Right hindlimb (tissue), 1 donor: ENCODE measurements around the gene REPS2.
A peak's percentile ranks its signal among the peaks of the same experiment; 100 is the strongest.

Experiments used
- DNase-seq: peaks from one replicate; pipeline ENCODE4 v3.0.0-alpha.2; 2018

Gene REPS2

DNA sequence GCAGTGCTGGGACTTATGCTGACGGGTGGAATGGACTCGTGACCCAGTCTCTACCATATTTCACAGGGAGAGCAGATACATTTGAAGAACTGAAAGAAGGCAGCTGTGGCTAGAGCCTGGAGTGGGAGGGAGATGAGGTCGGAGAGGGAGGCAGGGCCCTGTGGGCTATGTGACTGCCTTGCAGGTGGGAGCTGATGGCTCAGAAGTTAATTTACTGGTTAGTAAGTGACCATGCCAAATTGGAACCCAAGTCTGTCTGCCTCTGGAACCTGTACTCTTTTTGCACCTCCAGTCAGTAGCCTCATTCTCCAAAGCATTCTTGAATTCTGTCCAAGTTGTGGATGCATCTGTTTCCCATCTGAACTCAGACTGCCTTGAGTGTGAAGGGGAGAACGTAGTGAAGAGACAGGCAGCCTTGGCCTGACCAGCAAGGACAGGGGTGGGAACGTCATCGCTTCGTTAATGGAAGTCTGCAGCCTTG, 92.3 kb downstream of the REPS2 start:
- DNase-seq, result peak; percentile 74

DNA sequence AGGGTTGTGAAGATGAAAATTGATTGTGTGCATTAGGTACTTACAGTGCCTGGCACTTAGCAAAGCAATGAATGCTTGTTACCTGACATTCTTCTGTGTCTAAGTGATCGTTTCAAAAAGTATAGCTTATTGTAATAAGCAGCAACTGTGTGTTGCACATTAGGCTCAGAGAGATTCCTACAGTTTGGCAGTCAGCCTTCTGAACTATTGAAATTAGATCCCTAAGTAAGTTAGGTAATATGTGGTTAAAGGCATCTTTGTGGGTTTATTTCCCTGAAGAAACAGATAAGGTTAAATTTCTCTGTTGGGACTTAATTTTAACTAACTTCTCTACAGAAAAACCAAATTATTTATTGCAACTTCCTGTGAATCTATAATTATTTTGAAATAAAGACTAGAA, 93.4 kb downstream of the REPS2 start:
- no peak for DNase-seq

DNA sequence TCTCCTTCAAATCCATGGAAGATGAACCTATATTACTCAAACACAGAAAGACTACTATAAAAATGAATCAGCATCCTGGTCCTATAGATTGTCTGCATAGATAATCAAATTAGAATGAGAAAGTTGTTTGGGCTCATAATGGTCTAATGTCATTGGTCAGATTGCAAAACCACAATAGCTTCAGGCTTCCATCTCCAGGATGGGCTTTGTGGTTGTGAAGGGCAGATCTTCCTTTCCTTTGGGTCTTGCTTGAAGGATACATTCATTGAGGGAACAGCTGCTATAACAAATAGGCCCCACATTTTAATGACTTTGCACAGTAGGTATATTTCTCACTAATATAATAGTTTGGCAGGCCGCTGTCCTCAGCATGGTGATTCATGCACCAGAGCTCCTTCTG, 94.3 kb downstream of the REPS2 start:
- no peak for DNase-seq

DNA sequence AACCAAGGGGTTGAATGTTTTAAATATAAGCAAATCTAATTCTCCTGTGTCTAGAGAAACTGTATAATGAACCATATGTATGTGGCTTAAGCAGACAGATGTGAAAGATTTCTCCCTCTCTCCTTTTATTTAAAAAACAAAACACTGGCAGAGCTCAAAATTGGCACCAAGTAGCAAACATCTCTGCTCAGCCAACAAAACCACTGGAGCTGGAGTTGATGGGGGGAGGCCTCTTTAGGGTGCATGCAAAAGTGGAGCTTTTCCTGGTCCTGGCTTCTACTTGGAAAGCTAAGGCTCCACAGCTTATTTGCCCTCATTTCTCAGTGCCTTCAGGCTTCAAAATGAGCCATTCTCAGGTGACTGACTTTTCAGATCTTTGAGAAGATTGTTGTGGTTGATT, 95.6 kb downstream of the REPS2 start:
- peak; percentile 32 for DNase-seq

DNA sequence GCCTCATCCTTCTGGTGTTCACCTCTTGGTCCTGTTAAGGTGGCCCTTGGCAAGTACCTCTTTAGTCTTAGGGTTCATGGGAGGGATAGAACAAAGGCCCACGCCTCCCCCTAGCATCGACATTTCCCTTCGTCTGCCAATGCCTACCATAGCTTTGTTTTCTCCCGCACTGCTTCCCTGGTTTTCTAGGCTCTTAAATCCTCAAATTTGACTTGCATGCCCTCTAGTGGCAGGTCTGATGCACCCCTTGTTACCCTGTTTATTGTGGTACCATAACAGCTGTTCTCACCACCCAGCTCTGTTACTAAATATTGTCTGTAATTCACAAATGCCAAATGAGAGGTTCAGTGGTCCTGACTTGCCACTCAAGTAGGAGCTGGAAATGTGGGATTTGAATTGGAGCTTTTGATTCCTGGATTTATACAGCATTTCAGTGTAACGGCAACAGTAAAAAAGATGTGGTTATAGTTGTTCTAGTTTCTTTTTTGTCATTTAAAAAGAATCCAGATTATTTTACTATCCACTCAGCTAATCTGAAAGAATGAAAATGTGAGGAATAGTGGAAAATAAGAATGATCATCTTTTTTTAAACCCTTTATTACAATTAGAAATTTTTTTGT, 100.1 kb downstream of the REPS2 start:
- peak; percentile 68 for DNase-seq

DNA sequence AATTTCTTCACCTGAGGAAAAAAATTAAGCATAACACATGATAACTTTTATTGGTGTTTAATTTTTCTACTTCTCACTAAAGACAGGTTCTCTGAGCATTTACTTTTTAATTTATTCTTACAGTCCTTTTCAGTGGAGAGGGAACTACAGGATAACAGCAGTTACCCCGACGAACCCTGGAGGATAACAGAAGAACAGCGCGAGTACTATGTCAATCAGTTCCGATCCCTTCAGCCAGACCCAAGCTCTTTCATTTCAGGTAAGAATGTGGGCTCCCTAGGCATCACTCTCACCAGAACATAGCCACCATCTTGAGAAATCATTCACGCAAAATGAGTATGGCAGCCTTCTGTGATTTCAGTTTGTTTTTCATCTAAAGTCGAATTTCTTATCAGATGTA, 100.8 kb downstream of the REPS2 start:
- no peak for DNase-seq

DNA sequence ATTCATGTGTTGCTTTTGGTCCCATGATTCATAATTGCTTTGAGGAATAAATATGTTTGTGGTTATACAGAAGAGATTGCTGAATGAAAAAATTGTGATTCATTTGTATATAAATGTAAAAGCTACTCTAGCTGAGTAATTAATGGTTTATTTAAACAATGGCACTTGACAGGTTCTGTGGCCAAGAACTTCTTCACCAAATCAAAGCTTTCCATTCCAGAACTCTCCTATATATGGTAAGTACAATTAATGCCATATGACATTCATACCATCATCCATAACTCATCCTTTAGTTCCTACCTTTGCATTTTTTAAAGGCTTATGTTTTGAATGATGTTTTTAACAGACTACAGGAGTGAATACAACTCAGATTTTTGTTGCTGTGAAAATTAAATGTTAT, 105.8 kb downstream of the REPS2 start:
- no peak for DNase-seq

DNA sequence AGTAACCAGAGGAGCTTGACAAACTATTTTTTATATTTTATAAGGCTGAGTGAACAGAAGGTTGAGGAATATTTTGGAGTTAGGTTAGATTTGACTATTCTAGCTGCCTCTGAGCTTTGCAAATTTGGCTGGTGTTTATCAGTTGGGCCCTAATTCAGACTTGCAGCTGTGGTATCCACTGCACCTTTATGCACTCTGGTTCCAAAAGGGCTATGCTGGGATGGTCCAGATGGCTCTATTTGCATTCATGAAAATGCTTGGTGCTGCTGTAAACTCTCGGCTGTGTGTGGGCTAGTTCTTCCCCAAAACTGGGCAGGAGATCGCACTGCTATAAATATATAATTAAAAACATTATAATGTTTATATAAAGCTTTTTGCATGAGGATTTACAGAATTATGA, 106.3 kb downstream of the REPS2 start:
- no peak for DNase-seq

DNA sequence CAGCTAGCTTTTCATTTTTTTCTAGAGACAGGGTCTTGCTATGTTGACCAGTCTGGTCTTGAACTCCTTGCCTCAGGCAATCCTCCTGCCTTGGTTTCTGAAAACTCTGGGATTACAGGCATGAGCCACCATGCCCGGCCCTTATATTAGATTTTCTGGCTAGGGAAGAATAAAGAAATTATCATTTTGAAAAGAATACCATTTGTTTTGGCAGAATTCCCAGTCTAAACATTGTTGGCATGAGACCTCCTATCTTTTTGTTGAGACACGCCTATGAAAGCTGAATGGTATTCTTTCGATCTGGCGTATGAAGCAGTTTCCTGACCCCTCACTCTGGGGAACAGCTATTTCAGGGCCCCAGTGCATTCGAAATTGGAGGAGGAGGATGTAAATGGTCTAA, 107.0 kb downstream of the REPS2 start:
- no peak for DNase-seq

DNA sequence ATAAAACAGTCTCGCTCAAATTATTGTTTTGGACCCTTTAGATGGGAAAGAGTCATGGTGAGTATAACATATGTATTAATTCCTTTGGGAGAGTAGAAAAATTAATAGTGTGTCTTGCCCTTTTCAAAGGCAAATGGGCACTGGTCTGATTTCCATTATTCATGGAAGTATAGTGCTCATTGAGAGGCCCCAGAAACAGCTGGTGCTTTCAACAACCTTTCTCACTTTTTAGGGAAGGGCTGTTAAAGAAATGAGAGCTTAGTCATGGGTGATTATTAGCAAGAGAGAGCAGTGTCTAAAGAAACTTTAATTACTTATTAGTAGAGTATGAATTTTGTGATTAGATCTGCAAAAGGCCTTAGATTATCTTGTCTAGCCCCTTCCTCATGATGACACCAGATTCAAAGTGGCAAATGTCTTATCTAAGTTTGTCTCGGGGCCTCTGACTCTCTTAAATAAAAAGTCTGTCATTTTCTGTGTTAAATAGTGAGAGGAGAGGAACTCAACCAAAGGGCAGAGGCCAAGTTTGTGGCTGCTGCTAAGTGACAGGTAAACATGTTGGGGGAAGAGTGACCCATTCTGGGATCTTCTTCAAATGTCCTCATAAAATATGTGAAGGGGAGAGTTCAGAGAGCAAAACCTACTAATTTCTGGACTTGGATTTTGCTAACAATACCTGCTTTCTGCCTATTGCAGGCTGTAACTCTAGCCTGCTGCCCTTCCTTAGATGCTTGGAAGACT, 110.6 kb downstream of the REPS2 start:
- no peak for DNase-seq

DNA sequence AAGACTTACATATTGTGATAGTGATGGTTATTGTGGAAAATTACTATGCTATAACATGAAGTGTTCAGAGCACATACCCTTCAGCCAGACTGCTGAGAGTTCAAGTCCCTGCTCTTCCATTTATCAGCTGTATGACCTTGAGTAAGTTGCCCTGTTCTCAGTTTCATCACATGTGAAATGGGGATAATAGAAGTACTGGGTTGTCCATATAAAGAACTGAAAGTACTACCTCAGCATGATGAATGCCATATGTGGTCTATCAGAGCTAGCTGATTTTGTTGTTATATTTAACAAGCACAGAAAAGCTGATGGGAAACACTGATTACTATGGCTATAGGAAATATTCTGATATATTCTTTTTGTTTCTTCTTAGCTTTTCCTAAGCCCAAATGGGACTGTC, 115.6 kb downstream of the REPS2 start:
- no peak for DNase-seq

DNA sequence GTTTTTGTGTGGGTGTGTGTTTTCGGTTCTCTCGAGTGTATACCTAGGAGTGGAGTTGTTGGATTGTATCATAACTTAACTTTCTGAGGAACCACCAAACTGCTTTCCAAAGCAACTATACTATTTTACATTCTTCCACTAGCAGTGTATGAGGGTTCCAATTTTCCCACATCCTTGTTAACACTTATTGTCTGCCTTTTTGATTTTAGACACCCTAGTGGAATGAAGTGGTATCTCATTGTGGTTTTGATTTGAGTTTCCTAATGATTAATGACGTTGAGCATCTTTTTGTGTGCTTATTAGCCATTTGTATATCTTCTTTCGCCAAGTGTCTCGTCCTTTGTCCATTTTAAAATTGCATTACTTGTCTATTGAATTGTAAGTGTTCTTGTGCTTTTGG, 118.6 kb downstream of the REPS2 start:
- no peak for DNase-seq

DNA sequence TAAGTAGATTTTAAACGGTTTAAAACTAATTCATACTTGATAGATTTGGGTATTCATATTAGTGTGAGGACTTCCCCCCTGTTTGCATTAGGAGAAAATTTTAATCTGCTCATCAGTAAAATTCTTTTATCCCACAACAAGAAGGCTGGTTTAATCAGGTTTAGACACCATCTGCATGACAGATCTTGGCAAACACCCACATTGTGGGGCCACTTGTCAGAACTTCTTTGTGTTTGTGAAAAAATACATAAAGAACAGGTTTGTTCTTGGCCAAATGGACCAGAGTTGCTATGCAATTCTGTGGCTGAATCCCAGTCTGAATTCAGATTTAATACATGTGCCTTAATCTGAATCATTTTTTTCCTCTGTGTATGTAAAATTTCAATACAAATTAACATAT, 121.1 kb downstream of the REPS2 start:
- DNase-seq, result no peak

DNA sequence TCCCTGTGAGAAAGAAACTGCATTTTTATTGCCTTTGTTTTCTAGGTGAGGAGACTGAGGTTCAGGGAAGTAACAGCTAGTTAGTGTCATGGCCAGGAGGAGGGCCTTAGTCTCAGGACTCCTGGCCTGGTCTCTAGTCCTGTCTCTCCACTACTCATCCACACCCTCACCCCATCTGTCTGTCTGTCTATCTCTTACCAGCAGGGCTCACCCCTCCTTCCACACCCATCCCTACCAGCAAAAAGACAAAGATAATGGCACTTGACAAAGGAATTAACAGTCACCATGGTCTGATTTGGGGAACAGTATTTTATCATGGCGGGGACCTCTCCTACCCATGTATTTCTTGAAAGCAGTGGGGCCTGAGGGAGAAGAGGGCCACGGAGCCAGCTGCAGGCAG, 125.8 kb downstream of the REPS2 start:
- DNase-seq, result no peak

DNA sequence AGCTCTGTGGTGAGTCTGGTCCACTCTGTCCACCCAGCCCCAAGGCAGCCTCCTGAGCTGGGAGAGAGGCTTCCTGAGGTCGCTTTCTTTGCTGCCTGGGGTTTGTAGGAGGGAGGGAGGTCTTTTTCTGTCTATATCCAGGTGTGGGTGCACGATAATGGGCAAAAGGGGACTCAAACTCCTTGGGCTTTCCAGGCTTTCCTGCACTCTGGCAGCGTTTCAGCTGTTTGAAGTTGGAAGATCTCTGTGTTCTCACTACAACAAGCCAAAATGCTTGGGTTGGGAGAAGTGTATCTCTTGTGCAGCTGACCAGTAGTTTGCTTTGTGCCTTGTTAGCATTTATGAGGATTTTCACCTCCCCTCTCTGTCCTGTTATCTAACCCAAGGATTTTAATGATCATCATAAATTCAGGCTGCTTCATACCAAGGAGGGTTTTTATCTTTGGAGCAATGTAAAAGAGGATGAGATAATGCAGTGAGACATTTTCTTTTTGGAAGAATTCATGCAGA, 126.3 kb downstream of the REPS2 start:
- DNase-seq, result no peak

DNA sequence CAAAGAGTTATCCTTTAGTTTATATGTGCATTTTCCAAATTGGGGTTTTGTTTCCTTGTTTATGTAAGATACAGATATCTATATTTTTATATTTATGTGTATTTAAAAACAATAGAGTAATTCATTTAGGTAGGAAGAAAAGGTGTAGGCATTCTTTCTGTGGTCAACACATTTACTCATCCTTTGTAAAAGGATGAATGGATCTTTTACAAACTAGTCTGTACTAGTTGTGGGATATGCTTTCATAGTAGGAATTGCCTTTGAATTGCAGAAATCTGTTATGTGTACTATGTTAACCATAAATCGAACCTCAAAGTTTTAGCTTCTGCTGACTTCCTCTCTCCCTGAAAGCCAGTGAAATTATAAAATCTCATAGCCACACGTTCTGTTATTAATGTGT, 128.5 kb downstream of the REPS2 start:
- no peak for DNase-seq

DNA sequence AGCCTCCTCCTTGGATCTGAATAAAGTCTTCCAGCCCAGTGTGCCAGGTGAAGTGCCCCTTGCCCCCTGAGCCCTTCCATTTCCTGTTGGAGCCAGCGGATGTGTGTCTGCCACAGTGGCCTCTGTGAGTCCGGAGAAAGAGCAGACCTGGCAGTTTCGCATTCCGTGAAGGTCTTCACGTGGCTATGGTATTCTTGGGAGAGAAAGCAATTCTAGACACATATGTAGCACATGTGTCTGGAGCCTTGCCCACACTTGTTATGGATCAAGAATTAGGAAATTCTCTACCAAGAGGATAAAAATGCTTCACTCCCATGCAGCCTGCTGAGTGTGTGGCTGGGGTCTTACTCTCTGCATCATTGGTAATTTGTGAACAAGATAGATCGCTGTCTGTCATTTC, 130.9 kb downstream of the REPS2 start:
- no peak for DNase-seq

DNA sequence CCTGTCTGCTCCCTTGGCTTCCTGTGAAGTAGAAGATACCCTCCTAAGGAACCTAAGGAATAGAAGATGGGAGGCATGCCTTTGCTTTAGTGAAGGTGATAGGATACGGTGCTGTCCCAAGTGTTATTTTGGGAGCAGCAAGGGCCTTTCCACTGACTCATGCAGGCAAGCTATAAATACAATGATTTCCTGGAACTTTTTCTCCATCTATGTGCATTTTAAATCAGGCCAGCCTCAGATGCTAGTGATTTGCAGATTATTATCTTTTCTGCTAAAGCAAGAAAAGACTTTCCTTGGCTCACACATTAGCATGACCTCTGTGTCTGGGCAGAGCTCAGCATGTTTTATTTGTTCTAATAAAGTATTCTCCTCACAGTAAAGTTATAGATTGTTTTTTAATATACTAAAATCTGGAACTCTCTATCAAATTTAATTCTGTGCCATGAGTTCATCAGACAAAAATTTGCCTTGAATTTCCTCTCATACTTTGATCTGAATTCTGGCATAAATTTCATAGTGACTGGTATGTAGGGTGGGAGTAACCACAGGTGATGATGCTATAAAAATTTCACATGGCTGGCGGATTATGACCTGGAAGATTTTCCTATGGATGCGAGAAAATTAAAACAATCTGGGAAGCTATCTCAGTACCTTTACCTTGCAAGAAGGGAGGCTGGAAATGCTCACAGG, 131.7 kb downstream of the REPS2 start:
- DNase-seq, result no peak

DNA sequence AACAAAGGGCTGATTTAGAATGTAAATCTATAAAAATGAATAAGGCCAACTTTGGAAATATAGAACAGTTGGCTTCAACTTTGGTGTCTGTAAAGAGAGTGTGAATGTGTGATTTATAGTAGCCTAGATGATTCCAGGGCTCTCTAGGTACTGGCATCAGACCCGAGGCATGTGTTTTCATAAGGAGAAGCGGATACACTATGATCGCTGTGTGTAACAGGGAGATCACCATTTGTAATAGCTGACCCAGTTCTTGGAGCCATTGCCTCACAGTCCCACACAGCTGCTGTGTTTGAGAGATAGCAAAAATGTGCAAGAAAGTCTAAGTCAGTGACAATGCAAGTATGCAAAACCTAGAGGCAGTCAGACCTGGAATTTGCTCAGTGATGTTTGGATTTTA, 135.1 kb downstream of the REPS2 start:
- DNase-seq, result no peak

DNA sequence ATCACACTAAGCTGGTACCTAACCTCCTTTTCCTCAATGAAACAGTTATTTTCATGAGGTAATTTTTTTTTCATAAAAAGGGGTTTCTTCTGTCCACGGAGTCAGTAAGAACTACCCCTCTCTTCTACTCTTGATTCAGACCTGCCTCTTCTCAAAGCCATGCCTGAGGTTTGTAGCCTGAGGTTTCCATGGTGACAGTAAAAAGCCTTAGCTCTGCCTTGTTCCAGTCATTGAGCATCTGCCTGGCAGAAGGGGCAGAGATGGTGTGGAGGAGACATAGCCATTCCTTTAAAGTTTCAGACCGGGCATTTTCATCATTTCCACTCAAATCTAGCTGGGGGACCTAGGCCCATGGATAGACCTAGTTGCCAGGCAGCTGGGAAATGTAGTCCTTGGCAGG, 135.5 kb downstream of the REPS2 start:
- no peak for DNase-seq

DNA sequence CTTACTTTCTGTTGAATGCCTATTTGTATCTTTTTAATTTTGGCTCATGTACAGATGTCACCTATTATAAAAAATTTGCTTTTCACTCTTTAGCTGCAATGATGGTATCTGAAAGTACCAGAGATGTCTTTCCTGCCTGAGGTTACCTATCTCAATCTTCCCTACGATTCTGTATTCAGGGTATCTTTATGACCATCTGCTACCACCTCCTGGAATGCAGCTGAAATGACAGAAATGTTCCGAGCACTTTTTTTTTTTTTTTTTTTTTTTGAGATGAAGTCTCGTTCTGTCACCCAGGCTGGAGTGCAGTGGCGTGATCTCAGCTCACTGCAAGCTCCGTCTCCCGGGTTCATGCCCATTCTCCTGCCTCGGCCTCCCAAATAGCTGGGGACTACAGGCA, 136.4 kb downstream of the REPS2 start:
- DNase-seq, result no peak

DNA sequence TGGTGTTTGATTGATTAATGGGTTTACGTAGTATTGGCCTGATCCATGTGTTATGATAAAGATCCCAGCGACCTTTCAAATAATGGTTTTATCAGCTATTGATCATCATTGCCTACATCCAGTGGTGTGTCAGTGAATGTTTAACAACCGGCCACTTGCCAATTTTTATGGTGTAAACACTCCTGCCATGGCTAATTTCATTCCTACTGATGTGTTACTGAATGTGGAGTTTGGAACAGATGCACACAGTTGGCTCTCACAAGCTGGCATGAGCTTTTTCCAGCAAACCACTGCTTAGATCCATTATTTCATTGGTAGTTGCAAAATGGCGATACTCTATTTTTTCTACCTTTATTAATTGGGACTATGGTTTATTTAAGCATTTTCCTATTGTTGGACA, 139.9 kb downstream of the REPS2 start:
- DNase-seq, result no peak

DNA sequence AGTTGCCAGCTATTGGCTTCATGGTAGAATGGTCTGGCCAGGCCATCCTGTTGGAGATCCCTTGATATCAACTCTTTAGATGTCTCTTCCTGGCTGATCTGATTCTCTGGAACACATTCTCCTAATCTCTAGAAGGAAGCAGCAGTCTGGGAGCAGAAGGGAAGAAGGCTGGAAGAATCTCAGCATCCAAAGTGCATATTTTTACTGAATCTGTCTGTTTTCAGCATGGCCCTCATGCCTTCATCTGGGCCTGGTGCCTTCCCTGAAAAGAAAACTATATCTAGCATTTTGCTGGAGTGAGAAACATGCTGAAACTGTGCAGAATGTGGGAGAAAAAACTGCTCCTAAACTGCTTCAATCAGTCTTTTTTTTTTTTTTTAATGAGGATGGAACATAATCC, 148.7 kb downstream of the REPS2 start:
- no peak for DNase-seq
